Measurements from ENCODE around the gene GSX1. TPM values are rescaled to one million over a fixed set of nuclear protein-coding genes. Genes with fewer than 3 reads are reported as not detected.
"Not testable (repeated sequence)": the region's sequence is repeated elsewhere in the genome, so short reads cannot be mapped to it uniquely, and the experiment has no call there.

Gene GSX1
- total RNA-seq, 1 experiment from 2014 or later = not detected

GRCh38 chr13:27793507-27794367 lies 1.5 kb downstream of the GSX1 start:
- DNase-seq (ENCODE audit: extremely low read depth, low read depth) = no peak

GRCh38 chr13:27794368-27794691 lies 2.0 kb downstream of the GSX1 start:
- DNase-seq (ENCODE audit: extremely low read depth, low read depth) = no peak

GRCh38 chr13:27794921-27795717 lies 2.8 kb downstream of the GSX1 start:
- DNase-seq (ENCODE audit: extremely low read depth, low read depth) = no peak

GRCh38 chr13:27795718-27796019 lies 3.4 kb downstream of the GSX1 start:
- DNase-seq (ENCODE audit: extremely low read depth, low read depth) = no peak

GRCh38 chr13:27796544-27797227 lies 4.4 kb downstream of the GSX1 start:
- DNase-seq (ENCODE audit: extremely low read depth, low read depth) = no peak

GRCh38 chr13:27797228-27797624 lies 4.9 kb downstream of the GSX1 start:
- no peak for DNase-seq (ENCODE audit: extremely low read depth, low read depth)

- DNase-seq (ENCODE audit: extremely low read depth, low read depth) = no peak
Observed at GRCh38 chr13:27806744-27807387, 14.6 kb downstream of the GSX1 start.

- no peak for DNase-seq (ENCODE audit: extremely low read depth, low read depth)
Observed at GRCh38 chr13:27808851-27809550, 16.7 kb downstream of the GSX1 start.

GRCh38 chr13:27810009-27810408 lies 17.7 kb downstream of the GSX1 start:
- no peak for DNase-seq (ENCODE audit: extremely low read depth, low read depth)

GRCh38 chr13:27810461-27810860 lies 18.2 kb downstream of the GSX1 start:
- DNase-seq (ENCODE audit: extremely low read depth, low read depth) = no peak

GRCh38 chr13:27813826-27814225 lies 21.5 kb downstream of the GSX1 start:
- DNase-seq (ENCODE audit: extremely low read depth, low read depth) = no peak

- not testable (repeated sequence) for DNase-seq (ENCODE audit: extremely low read depth, low read depth)
Observed at GRCh38 chr13:27817832-27818231, 25.5 kb downstream of the GSX1 start.

- DNase-seq (ENCODE audit: extremely low read depth, low read depth) = no peak
Observed at GRCh38 chr13:27820524-27821482, 28.5 kb downstream of the GSX1 start.

GRCh38 chr13:27821566-27821965 lies 29.3 kb downstream of the GSX1 start:
- no peak for DNase-seq (ENCODE audit: extremely low read depth, low read depth)

GRCh38 chr13:27822258-27822872 lies 30.1 kb downstream of the GSX1 start:
- no peak for DNase-seq (ENCODE audit: extremely low read depth, low read depth)

- no peak for DNase-seq (ENCODE audit: extremely low read depth, low read depth)
Observed at GRCh38 chr13:27822873-27823311, 30.6 kb downstream of the GSX1 start.

- no peak for DNase-seq (ENCODE audit: extremely low read depth, low read depth)
Observed at GRCh38 chr13:27824121-27824520, 31.8 kb downstream of the GSX1 start.

- no peak for DNase-seq (ENCODE audit: extremely low read depth, low read depth)
Observed at GRCh38 chr13:27825072-27825471, 32.8 kb downstream of the GSX1 start.
